Lung microvascular endothelial cell (primary cell): ENCODE measurements around the gene ERICH6. TPM values are rescaled to one million over a fixed set of nuclear protein-coding genes. Genes with fewer than 3 reads are reported as not detected.

Experiments
- DNase-seq, 2 donors: peaks; one replicate each; pipeline versions ENCODE4 v3.0.0 to v3.0.0-alpha.2; 2010; ENCODE audit warnings: low read depth in 2 of 2
- total RNA-seq: library from RNA; depleted of rRNA; stranded (reverse); fragments of >200 nt; gene quantifications from 2 replicates; pipeline ENCODE4 v1.2.1, GENCODE V29; 2014

ERICH6 gene
- total RNA-seq, 1 donor from 2014 or later = not detected

DNA sequence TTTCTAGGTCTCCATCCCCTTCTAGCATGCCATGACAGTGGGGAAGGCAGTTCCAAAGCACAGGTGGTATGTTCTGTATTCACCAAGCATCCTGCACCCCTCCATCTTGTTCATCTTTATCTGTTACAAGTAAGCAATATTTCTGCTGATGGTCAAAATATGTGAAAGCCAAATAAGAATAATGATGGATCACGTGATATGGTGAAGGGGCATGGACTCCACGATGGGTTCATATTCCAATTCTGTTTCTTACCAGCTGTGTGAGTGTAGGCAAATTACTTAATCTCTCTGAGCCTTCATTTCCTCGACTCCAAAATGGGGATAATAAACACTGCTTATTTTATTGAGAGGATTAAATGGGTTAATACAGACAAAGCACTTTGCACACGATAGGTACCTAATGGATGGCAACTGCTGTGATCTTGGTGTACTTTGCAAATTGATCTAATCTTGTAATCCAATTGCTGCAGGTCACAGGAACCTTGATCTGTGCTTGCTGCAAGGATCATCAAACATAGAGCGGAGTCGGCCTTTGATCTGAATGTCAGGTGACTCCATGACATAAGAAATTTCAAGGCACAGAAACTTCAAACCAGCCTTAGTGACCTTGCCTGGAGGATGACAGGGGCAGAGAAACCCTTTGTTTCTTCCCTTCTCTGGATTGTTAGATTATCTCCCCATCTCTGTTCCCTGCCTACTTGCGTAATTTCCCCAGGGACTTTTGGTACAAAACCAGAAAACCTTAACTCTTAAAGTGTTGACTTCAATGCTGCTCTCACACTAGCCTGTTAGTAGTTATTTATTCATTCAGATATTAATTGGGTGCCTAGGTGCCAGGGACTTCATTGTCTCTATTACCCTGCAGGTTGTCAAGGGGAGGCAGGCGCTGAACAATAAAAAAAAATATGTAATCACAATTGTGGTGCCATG, 33.4 kb upstream of the ERICH6 start:
- DNase-seq = no peak

DNA sequence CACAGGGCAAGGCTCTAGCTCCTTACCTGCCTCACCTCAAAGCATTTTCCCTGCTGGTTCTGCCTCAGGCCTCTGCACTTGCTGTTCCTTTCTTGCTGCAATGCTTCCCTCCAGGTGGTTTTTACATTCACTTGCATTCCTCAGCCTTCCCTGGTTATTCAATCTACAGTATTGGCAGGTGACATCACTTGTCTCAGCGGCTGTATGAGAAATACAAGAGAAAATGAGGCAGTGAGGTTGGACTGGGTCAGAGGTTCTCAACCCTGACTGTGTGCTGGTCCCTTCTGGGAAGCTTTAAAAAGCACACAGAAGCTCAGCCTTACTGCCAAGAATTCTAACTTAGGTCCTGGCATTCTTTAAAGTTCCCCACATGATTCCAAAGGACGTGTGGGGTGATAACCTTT, 32.6 kb upstream of the ERICH6 start:
- no peak for DNase-seq

DNA sequence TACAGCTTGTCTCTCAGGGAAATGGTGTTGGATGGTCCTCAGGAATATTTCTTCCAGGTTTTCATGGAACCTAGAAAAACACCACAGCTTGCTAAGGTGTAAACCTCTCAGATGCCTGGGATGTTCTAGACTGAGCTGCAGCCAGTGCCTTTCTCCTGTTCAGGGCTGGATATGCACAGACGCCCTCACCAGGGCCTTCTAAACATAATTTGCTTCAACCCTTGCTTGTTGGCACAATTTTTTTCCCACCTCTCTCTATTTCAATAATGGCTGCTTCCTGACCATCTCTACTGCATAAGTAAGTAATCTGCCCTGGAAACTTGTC, 31.0 kb upstream of the ERICH6 start:
- no peak for DNase-seq

DNA sequence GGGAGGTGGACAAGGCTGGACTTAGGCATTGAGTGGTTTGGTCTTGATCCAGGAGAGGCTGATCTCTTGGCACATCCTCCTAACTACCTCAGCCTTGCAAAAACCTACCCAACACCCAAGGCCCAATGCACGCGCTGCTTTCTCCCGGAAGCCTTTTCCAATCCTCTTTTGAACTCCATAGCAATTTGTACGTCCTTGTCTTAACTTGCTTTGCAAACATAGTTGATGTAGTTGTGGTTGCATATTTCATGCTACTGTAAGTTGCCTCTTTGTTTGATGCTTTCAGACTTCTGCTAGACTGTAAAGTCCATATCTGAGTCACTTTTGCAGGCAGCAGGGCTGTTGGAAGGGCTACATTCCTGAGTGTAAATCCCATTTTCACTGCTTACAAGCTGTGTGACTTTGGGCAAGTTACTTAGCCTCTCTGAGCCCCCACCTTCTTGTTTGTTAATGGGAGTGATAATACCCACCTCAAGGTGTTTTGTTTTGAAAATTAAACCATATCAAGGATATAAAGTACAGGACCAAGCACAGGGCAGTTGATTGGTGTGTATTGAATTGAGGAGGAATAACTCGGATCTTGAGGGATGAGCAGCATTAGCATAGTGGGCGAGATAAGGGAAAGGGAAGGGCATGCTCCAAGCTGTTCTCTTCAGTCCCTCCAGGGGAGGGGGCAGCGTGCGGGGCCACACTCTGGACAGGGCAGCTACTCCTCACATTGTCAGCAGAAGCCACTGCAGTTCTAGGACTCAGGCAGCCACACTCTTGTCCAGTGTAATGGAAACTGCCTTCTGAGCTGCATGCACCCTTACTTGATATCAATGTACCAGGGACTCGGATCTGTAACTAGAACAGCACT, 30.4 kb upstream of the ERICH6 start:
- DNase-seq = no peak

DNA sequence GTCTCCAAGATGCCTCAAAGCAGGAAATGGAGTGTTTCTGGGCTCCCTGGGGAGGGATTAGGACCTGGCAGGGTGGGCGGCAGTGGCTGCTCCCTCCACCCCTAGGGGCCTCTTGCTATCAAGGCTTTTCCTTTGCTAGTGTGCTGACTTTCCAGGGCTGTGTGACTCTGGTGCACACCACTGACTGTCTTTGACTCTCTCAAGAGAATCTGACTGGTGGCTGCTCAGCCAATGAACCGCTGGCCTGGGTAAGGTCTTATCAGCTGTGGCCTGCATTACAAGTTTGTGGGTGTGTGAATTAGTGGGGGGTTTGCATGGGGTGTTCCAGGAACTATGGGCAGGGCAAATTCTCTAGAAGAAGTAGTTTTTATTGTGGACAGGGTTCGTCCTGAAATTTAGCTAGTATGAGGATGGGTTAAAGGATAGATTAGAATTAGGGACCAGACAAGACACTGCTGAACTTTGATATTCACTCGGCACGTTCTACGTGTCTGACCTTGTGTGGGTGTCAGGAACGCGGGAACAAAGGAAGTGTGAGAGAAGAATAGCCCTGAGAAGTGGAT, 29.7 kb upstream of the ERICH6 start:
- no peak for DNase-seq

DNA sequence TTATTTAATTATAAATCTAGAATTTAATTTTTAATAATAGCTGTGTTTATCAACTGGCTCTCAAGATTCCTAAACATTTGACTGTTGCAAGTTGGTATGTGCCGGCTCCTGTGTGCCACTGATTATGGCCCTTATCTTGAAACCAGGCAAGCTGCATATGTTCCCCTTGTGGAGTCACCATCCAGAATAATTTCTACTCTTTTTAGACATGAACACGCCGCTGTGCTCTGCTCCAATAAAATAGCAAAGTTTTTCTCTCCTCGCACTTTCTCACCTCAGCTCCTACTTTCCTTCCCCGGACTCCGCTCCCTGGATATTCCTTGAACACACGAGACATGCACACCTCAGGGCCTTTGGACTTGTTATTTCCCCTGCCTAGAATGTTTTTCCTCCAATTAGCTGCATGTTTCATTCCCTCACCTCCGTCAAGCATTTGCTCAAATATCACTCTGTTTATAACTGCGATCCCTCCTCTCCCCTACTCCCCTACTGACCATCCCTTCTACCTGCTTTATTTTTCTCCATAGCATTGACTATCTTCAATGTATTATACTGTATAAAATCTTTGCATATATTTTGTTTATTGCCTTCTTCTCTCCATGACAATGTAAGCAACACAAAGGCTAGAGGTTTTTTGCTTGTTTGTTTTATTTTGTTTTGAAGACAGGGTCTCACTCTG, 26.1 kb upstream of the ERICH6 start:
- DNase-seq = no peak

DNA sequence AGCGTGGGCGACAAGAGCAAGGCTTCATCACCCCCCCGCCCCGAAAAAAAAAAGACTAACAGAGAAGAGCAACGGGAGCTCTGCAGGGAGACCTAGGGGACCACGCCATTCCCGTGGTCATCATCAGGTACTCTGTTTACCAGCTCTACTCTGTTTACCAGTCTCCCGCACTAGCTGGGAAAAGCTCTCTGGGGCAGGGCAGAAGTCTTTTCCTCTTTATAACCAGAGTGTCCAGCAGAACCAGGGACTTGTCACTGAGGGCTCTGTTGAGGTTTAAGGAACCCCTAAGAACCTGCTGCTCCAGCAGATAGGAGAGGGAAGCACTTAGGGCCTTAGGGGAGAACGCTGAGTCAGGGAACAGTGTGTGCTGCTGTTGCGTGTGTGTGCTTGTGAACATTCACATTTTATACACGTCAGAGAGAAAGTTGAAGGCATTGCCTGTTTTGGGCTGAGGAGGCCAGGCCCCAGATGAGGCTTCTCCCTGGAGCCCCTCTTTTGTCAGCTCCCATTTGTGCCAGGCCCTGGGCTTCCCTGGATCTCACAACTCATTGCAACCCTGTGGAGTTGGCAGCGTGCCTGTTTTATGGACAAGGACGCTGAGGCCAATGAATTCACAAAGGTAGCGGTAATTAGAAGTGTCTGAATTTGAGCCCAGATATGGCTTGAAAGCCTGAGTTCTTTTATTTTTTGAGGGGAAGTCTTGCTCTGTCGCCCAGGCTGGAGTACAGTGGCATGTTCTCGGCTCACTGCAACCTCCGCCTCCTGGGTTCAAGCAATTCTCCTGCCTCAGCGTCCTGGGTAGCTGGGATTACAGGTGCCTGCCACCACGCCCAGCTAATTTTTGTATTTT, 24.2 kb upstream of the ERICH6 start:
- no peak for DNase-seq

DNA sequence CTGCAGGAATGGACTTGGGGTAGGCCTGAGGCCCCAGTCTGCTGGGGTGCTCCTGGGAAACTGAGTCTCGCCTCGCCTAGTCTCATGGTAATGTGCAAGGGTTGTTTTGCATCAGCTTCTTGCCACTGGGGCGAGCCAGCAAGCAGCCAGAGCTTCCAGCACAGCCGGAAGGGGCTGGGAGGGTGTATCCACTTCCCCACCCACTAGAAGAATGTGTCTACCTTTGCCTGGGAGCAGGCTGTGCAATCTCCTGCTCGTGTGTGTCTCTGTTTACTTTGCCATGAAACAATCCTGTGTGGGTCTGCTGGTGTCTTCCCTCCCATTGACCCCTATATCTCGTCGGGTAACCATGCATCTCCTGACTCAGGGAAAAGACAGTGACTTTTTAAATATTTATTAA, 21.8 kb upstream of the ERICH6 start:
- no peak for DNase-seq

DNA sequence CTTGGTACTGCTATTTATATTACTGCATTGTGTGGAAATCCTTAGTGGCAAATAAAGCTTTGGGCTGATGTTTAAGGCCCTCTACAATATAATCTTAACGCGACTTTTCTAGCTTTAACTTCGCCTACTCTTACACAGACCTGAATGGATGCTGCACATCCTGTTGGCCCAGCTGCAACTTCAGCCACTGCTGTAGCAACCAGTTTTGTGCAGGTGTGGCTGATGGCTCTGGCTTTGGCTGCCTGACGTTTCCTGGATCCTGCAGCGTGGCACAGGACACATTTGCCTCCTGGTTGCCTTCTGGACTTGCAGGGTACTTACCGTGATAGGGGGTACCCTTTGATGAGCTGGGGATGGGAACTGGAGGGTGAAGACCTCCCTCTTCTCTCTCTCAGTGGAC, 20.2 kb upstream of the ERICH6 start:
- DNase-seq = no peak

DNA sequence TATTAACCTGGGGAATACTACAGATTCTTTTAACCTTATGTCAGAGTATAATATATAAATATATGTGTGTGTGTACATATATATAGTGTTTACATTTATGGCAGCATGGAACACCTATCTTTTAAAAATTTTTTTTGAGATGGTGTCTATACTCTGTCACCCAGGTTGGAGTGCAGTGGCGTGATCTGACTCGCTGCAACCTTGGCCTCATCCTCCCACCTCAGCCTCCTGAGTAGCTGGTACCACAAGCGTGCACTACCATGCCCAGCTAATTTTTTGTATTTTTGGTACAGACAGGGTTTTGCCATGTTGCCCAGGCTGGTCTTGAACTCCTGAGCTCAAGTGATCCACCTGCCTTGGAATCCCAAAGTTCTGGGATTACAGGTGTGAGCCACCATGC, 18.5 kb upstream of the ERICH6 start:
- no peak for DNase-seq

DNA sequence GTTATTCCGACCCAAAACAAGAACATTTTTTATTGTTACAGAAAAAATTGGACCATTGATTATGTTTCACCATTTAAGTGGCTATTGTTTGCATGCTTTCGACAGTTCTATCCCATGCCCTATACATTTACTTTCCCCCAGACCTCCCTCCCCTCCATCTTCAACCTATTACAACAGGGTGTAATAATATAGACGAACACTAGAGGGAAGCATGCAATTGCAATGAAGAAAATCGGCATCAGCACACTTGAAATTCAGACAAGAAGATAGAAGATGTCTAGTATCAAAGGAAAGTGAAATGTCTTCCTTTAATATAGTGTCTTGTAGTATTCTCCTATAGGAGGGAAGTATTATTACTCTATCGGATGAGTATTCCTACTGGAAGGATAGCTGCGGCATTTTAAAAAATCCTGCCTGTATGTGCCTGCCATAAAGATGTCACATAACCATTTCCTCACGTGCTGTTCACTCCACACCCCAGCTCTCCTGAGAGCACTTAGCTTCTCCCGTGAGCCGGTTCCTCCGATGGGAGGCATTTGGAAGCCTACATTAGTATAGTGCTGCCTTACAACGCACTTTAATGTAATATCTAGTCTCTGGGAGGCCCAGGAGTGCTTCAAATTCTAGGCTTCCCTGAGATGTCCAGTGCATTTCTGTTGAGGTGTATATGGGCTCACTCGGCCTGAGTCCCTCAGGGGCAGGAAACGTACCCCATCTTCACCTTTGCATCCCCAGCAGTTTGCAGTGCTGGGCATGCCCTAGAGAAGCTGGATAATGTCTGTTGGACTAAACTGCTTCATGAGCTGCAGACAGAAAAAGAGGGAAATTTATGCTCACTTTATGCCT, 17.8 kb upstream of the ERICH6 start:
- peak; percentile 63 to 74 for DNase-seq

DNA sequence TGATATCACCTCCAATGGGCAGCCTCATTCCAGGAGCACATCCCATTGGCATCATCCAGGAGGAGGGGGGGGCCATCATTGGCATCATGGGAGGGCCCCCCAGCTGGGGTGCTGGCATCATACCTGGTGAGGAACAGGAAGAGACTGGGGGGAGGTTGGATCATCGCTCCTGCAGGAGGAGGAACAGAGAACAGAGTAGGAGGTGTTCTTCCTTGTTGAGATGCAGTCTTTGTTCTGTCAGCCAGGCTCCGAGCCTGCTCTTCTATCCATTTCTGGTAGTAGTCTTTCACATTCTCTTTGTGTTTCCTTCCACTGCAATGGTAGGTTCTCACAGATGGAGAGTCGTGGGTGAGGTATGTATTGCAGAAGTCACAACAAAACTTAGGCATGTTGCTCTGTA, 16.7 kb upstream of the ERICH6 start:
- DNase-seq = no peak

DNA sequence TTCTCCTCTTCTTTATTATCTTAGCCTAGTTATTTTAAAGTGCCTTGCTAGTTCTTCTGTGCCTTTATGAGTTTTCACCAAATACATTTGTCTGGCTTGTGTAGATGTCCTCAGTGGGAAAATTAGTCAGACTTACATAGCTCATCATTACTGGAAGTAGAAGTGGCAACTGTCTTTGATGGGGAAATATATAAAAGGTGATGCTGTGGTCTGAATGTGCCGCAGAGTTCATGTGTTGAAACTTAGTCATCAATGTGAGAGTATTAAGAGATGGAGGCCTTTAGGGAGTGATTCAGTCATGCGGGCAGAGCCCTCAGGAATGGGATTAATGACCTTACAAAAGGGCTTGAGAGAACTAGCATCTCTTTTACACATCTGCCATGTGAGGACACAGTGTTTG, 6.4 kb upstream of the ERICH6 start:
- no peak for DNase-seq

DNA sequence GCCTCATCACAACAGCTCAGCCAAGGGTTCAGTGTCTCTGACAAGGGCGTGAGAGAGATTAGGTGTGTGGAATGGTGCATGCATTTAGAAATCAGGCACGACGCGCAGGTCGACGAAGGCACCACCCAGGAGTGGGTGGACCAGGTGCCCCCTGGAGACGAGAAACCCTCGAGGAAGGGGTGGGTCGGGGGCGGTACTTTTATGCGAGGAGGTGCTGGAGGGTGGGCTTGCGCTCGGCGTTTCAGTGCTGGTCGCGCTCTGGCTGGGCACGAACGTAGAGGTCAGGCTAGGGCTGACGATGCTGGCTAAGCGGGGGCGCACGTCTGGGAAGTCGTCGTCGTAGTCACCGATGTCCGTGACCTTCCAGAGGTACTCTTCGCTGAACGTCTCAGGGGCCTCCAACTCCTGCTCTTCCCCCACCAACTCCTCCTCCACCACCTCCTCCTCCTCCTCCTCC, 393 bp downstream of the ERICH6 start:
- DNase-seq = peak; percentile 2 to 28

DNA sequence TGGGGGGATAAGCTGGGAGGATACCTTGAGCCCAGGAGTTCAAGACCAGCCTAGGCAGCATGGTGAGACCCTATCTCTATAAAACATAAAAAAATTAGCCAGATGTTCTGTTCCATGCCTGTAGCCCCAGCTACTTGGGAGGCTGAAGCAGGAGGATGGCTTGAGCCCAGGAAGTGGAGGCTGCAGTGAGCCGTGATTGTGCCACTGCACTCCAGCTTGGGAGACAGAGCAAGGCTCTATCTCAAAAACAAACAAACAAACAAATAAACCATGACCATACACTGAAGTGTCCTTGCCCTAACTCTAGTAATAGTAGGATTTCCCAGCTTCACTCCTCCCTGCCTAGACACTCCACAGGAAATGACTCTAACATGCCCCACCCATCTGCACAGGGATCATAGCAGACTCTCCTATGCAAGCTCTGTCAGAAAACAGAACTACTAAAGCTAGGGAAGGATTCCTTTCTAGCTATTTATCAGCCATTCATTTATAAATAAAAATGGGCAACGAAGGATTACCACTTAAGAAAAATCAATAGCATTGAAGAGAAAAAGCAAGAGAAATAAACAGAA, 4.6 kb downstream of the ERICH6 start:
- DNase-seq = peak; percentile 14 to 57

DNA sequence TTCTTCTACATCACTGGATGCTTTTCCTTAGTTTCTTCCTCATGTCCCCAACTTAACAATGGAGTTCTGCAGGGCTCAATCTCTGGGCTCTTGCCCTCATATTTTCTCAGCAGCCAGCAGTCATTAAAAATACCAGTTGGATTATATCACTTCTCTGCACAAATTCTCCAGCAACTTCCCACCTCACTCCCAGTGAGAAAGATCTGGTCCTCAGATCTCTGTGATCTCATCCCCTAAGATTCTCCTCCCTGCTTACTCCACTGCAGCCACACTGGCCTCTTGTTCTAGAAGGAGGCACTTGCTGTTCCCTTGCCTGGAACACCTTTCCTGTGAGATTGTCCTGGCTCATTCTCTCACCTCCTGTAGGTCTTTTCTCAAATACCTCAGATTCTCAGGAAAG, 6.1 kb downstream of the ERICH6 start:
- DNase-seq = no peak

DNA sequence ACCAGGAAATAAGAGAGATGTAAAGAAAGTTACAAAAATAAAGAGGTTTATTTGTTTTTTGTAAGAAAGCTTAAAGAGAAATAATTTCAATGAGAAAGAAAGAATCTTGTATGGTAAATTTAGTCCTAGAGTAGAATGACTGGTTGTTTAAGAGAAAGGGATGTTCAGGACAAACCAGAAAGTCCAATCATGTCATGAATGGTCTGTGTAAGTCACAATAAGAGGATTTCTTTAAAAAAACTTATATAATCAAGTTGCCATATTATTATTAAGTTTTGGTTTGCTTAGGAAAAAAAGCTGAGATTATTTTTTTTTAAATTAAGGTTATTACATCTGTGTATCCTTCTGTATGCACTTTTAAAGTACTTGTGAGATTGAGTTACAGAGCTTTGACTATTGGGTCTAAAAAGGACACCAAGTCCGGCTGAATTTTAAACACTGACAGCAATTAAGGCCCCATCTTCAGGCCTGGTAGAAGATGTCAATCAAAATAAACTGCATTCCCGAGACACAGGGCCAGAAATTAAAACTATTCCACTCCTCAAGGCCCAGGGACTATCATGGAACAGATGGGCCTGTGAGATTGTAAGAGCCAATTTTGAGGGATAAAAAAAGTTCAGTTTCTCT, 12.2 kb downstream of the ERICH6 start:
- DNase-seq = no peak

DNA sequence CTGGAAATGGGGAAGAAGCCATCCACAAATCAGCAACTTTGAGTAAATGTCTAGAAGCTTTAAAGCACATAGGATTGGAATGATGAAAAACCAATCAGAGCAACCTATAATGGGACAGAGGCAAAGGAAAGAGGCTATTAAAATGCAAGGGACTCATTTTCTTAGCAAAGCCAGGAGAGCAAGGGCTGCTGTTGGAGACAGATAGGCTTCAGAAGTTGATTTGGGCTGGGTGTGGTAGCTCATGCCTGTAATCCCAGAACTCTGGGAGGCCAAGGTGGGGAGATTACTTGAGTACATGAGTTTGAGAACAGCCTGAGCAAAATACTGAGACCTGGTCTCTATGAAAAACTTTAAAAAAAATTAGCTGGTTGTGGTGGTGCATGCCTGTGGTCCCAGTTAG, 16.1 kb downstream of the ERICH6 start:
- DNase-seq = no peak

DNA sequence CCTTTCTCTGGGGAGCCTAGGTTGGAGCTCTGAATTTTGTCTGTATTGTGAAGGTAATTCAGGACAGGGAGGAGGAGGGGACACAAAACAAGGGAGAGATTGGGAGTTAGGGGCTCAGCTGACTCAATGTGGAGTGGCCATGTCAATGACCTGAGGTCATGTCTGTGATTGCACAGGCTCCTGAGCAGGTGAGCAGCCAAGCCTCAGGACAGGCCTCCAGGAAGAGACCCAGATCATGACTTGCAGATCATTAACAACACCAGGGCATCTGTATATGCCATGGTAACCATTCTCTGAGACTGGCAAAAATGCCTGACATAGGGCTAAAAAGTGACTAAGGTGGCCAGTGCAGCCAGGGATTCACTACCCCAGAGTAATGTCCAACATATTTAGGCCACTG, 20.9 kb downstream of the ERICH6 start:
- no peak for DNase-seq
